BE2C (cell line): ENCODE measurements around the gene C17orf78.

Experiments
- DNase-seq: peaks from one replicate; pipeline ENCODE4 v3.0.0-alpha.2; 2020
- H3K27me3 ChIP-seq: fragments of 250-450 bp; sonication (Bioruptor Pico); 2 replicates; pipeline ENCODE4 v1.5.1; 2020; ENCODE audit warnings: mild to moderate bottlenecking
- H3K36me3 ChIP-seq: fragments of 250-450 bp; sonication (Bioruptor Pico); 2 replicates; pipeline ENCODE4 v1.5.1; 2020; ENCODE audit warnings: mild to moderate bottlenecking
- H3K4me1 ChIP-seq: fragments of 250-450 bp; sonication (Bioruptor Pico); 2 replicates; pipeline ENCODE4 v1.5.1; 2020
- H3K4me3 ChIP-seq: 2 replicates; pipeline ENCODE4 v1.5.1; 2011; ENCODE audit warnings: low read depth, low read length
- H3K9me3 ChIP-seq: fragments of 250-450 bp; sonication (Bioruptor Pico); 2 replicates; pipeline ENCODE4 v1.5.1; 2020
- CTCF ChIP-seq: IDR thresholded peaks from 2 replicates; pipeline ENCODE4 v1.5.1; 2012; ENCODE audit warnings: mild to moderate bottlenecking, low read depth, low read length

C17orf78 gene

GRCh38 chr17:37384560-37385149, 8.9 kb downstream of the C17orf78 start:
- no peaks in the 10 kb centered on the region for H3K27me3 ChIP-seq
- no peaks in the 10 kb centered on the region for H3K9me3 ChIP-seq
- TF ChIP-seq CTCF, result no peak
- peaks cover 7% of the 10 kb centered on the region for H3K4me1 ChIP-seq
- no peak overlapping the region for H3K4me3 ChIP-seq
- no peaks in the 10 kb centered on the region for H3K36me3 ChIP-seq
- DNase-seq, result no peak

- H3K4me1 ChIP-seq, result peaks cover 7% of the 10 kb centered on the region
- no peak for TF ChIP-seq CTCF
- no peak overlapping the region for H3K4me3 ChIP-seq
- no peaks in the 10 kb centered on the region for H3K27me3 ChIP-seq
- H3K36me3 ChIP-seq, result no peaks in the 10 kb centered on the region
- no peaks in the 10 kb centered on the region for H3K9me3 ChIP-seq
- DNase-seq, result no peak
Observed at GRCh38 chr17:37385474-37385990, 9.7 kb downstream of the C17orf78 start.

- Histone ChIP-seq H3K36me3 (no peaks in the 10 kb centered on the region), H3K27me3 (no peaks in the 10 kb centered on the region), H3K9me3 (no peaks in the 10 kb centered on the region), H3K4me1 (peaks cover 11% of the 10 kb centered on the region), H3K4me3 (no peak overlapping the region)
- no peak for DNase-seq
- TF ChIP-seq CTCF, result no peak
Observed at GRCh38 chr17:37386462-37386861, 10.7 kb downstream of the C17orf78 start.

GRCh38 chr17:37388266-37388665, 12.5 kb downstream of the C17orf78 start:
- Histone ChIP-seq H3K9me3 (no peaks in the 10 kb centered on the region), H3K4me3 (no peak overlapping the region), H3K27me3 (no peaks in the 10 kb centered on the region), H3K36me3 (no peaks in the 10 kb centered on the region), H3K4me1 (peaks cover 17% of the 10 kb centered on the region)
- no peak for TF ChIP-seq CTCF
- no peak for DNase-seq

- H3K36me3 ChIP-seq, result no peaks in the 10 kb centered on the region
- no peak for DNase-seq
- no peak overlapping the region for H3K4me3 ChIP-seq
- TF ChIP-seq CTCF, result no peak
- no peaks in the 10 kb centered on the region for H3K27me3 ChIP-seq
- no peaks in the 10 kb centered on the region for H3K9me3 ChIP-seq
- peaks cover 17% of the 10 kb centered on the region for H3K4me1 ChIP-seq
Observed at GRCh38 chr17:37389160-37389559, 13.4 kb downstream of the C17orf78 start.

GRCh38 chr17:37391146-37391545, 15.4 kb downstream of the C17orf78 start:
- no peaks in the 10 kb centered on the region for H3K36me3 ChIP-seq
- no peak for TF ChIP-seq CTCF
- H3K4me3 ChIP-seq, result no peak overlapping the region
- no peaks in the 10 kb centered on the region for H3K9me3 ChIP-seq
- H3K27me3 ChIP-seq, result no peaks in the 10 kb centered on the region
- DNase-seq, result no peak
- H3K4me1 ChIP-seq, result peaks cover 11% of the 10 kb centered on the region; the same call in 1 of the 2 replicates
